Epidermal melanocyte (primary cell): Measurements from ENCODE around the gene CDH5.
A peak's percentile ranks its signal among the peaks of the same experiment; 100 is the strongest.

Experiments used
- DNase-seq: peaks from one replicate; pipeline ENCODE4 v3.0.0; 2011; ENCODE audit warnings: low spot score; ENCODE audit not compliant: insufficient read length

The CDH5 gene

DNA sequence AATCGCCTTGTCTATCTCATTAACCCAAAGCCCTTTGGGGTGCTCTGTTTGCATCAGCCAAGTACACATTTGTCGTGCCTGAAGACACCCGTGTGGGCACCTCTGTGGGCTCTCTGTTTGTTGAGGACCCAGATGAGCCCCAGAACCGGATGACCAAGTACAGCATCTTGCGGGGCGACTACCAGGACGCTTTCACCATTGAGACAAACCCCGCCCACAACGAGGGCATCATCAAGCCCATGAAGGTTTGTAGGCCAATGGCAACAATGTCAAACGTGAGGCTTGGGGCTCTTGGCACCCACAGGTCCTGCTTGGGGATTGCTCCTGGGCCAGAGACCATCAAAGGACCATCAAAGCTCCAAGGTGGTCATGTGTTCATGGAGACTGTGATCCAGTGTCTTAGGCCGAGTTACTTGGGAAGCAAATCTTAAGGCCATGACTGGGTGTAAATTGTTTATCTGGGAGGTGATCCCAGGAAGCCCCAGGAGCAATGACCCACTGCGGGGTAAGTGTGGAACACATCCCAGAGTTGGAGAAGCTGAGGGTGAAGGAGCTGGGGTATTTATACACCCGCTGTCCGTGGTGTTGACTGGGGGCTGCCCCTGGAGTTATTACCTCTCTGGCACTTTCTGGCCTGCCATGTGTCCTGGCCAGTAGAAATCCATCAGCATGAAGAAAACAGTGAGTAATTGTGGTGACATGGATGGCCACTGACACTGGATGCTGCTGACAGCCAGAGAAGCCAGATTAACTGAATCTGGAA, 24.0 kb downstream of the CDH5 start:
- DNase-seq, result no peak

DNA sequence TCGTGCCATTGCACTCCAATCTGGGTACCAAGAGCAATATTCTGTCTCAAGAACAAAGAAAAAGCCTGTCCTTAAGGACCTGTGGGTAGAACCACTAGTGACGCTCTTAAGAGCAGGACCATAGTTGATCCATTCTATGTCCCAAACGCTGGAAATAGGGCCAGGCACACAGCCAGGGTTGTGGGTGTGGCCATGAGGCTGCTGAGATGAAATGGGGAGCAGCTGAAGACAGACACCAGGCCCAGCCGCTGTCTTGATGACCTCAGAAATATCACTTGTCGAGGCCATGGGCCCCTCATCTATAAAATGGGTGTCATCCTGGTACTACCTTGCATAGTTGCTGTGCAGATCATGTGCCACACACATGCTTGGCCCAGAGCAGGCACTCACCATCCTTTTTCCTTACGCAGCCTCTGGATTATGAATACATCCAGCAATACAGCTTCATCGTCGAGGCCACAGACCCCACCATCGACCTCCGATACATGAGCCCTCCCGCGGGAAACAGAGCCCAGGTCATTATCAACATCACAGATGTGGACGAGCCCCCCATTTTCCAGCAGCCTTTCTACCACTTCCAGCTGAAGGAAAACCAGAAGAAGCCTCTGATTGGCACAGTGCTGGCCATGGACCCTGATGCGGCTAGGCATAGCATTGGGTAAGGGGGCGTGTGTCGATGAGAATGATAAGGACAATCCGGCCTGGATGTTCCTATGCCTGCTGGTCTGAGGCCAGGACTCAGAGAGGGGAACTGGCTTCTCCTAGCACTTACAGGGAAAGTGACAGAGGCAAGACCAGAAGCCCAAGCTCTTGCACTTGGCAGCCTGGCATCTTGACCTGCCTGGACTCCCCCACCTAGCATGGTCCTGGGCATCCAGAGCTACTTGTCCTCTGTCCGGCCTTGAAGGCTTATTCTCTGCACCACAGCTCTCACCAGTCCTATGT, 25.5 kb downstream of the CDH5 start:
- DNase-seq, result no peak

DNA sequence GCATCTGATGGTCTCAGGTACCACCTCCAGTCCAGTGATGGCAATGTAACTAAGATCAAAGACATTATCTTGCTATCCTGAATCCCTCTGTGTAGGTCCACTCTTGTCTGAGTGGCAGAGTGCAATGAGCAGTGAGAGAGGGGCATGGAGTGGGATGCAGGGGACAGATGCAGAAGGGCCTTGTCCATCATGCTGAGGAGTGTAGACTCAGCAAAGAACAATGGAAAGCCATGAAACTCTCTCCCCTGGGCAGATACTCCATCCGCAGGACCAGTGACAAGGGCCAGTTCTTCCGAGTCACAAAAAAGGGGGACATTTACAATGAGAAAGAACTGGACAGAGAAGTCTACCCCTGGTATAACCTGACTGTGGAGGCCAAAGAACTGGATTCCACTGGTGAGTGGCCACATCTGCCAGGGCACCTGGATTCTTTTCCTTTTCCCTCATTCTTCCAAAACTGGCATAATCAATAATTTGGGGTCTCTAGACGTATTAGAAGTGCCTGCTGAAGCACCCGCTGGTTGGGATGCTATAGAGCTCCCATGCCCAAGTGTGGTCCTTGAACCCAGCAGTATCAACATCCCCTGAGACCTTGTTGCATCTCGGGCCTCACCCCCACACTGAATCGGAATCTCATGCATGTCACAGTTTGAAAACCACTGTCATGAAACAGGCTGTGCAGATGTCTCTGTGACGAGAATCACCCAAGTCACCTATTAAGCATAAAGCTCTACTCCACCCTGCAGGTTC, 29.5 kb downstream of the CDH5 start:
- DNase-seq, result no peak

DNA sequence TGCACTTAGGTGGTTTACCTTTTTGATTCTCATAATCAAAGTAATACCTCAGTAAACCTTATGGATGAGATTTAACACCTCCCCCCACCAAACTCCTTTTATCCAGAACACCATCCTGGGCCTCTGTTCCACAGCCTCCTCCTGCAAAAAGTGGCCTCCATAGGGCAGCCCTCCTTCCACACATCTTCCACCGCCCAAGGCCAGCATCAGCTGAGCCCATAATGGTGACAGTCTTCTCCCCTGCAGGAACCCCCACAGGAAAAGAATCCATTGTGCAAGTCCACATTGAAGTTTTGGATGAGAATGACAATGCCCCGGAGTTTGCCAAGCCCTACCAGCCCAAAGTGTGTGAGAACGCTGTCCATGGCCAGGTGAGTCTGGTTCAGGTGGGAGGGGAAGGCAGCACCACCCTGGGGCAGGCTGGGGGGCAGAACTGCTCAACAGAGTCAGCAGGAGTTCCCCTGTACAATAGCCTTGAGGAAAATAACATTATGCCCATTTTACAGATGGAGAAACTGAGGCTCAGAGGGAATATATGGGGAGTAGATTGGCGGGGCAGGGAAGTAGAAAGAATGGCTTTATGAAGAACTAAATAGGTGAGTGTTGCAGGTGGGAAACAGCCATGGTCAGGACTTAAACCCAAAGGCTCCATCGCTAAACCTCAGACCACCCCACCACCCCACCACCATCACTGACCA, 31.4 kb downstream of the CDH5 start:
- no peak for DNase-seq

DNA sequence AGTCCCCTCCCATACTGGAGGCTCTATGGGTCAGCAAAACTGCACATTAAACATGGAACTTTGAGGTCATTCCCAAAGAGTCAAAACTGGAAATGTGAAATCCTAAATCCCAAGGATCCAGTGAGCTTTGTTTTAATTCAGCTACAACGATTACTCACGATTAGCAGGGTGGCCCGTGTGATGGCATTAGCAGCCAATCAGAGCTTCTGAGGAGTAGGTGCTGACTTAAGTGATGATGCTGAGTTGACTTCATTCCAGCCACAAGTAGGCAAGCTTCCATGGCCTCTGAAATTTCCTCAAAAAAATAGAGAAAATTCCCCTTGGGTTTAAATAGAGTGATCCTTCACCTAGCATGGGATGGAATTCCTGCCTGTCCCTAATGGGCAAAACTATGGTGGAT, 32.5 kb downstream of the CDH5 start:
- no peak for DNase-seq

DNA sequence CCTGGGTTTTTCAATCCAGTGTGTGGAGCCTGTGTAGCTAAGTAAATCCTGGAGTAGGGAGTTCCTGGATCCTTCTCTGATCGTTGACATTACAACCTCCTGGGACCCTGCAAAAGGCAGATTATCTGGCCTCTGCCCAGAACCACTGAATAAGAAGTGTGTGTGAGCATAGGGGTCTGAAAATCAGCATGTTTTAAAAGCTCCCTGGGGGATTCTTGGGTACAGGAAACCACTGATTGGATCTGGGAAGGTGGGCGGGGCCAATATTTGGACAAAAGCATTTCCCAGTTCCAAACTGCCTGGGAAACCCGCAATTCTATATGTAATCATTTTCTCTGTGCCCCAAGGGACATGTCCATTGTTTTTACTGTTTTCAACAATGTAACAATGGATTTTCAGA, 33.4 kb downstream of the CDH5 start:
- peak; percentile 51 for DNase-seq

DNA sequence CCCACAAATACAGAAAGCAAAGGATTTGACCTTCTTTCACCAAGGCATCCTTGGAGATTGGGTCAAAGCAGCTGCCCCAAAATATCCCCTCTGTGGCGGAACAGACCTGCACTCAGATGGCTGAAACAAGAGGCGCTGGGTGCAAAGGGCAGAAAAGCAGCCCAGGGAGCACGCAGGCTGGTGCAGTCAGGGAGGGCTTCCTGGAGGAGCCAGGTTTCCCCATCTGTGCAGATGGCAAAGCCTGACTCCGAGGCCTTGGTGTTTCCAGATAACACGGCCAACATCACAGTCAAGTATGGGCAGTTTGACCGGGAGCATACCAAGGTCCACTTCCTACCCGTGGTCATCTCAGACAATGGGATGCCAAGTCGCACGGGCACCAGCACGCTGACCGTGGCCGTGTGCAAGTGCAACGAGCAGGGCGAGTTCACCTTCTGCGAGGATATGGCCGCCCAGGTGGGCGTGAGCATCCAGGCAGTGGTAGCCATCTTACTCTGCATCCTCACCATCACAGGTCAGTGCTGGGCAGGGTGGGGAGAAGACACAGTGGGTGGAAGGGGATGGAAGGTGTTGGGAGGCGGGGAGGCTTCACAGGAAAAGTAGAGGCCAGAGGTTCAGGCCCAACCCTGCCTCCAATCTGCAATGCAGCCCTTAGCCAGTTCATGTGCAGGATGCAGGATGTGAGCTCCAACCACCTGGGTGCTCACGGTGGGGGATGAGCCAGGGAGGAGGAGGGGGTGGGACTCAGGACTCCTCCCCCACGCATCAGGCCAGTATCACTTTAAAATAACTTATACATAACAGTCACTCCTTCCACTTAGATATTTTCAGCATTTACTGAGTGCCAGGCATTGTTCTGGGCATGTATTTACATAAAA, 34.3 kb downstream of the CDH5 start:
- DNase-seq, result no peak

DNA sequence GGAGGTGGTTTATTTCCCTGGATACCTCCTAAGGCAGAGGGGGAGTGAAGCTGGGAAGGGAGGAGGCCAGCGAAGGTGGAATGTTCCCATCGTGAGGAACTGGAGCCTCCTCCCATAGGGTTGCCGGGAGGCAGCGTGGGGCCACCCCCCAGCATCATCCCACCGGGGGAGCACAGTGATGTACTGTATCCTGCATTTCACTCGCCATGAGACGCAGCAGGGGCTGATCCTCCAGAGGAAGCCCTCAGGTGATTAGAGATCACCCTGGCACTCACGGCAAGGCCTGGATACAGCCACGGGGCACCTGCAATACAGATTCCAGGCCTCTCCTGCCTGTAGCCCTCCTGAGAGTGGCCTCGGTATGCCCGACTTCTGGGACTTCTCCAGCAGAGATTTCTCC, 35.1 kb downstream of the CDH5 start:
- no peak for DNase-seq

DNA sequence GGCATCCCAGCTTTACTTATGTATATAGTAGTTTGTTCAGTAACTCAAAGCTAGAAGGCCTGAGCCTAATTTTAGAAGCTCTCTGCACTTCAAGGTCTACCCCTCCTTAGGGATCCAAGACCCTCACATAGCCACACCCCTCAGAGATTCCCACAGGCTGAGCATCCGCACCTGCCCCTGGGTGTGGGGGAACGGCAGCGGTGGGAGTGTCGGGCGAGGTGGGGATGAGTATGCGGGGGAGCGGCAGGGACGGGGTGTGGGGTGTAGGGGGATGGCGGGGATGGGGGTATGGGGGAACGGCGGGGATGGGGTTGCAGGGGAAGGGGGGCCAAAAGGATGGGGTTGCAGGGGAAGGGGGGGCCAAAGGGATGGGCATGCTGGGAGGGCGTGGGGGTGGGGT, 35.7 kb downstream of the CDH5 start:
- no peak for DNase-seq

DNA sequence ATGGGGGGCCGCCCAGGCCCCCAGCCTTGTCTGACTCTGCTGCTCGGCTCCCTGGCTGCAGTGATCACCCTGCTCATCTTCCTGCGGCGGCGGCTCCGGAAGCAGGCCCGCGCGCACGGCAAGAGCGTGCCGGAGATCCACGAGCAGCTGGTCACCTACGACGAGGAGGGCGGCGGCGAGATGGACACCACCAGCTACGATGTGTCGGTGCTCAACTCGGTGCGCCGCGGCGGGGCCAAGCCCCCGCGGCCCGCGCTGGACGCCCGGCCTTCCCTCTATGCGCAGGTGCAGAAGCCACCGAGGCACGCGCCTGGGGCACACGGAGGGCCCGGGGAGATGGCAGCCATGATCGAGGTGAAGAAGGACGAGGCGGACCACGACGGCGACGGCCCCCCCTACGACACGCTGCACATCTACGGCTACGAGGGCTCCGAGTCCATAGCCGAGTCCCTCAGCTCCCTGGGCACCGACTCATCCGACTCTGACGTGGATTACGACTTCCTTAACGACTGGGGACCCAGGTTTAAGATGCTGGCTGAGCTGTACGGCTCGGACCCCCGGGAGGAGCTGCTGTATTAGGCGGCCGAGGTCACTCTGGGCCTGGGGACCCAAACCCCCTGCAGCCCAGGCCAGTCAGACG, 36.2 kb downstream of the CDH5 start:
- DNase-seq, result no peak

DNA sequence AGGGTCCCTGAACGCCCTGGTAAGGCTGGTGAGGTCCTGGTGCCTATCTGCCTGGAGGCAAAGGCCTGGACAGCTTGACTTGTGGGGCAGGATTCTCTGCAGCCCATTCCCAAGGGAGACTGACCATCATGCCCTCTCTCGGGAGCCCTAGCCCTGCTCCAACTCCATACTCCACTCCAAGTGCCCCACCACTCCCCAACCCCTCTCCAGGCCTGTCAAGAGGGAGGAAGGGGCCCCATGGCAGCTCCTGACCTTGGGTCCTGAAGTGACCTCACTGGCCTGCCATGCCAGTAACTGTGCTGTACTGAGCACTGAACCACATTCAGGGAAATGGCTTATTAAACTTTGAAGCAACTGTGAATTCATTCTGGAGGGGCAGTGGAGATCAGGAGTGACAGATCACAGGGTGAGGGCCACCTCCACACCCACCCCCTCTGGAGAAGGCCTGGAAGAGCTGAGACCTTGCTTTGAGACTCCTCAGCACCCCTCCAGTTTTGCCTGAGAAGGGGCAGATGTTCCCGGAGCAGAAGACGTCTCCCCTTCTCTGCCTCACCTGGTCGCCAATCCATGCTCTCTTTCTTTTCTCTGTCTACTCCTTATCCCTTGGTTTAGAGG, 37.1 kb downstream of the CDH5 start:
- DNase-seq, result no peak

DNA sequence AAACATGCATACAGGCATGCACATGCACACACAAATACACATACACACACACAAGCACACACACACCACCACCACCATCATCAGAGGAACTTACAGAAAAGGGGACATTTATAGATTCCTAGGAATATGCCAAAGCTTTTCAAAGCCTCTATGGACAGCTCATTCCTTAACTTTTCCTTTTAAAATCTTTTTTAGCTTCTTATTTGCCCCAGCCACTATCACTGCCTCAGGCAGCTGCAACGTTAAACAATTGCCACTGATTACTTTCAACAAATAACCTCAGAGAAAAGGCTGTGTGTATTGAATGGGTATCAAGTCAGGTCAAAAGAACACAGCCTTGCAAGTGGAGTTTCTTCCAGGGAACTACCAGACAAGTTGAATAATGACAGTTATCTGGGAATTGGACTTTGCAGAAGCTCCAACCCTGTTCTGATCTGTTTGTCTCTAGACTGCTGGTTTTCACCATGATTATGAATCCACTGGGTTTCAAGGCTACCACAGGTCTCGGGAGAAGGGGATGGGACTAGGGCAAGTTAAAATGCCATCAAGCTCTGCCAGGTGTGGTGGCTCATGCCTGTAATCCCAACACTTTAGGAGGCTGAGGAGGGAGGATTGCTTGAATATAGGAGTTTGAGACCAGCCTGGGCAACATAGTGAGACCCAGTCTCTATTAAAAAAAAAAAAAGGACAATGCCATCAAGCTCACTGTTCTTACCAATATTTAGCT, 38.7 kb downstream of the CDH5 start:
- no peak for DNase-seq

DNA sequence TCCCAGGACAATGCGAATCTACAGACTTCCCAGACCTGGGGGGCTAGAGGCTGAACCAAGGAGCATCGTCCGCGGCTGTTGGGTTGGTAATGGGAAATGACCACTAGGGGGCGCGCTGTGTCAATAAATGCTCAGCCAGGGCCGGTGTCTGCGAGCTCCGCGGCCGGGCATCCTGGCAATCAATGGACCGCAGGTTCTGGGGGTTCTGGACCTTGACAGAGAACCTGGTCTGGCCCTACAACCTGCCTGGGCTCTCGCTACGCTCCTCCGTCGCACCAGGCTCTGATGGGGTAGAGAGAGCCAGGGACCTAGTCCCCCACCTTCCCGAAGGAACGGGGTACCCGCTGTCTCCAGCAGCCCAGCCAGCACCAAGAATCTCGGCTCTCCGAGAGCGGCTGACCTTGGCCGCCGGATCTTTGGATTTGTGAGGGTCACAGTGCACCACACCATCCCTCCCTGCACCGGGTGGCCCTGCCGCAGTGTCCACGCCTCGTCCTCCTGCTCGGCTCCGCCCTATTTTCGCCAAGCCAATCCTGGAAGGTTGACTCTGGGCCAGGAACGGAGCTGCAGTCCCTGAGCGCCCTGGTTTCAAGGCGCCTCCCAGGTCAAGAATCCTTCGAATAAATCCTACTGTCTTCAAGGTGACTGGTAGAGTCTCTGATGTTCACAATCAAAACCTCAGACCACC, 40.2 kb downstream of the CDH5 start:
- peak; percentile 96 for DNase-seq

DNA sequence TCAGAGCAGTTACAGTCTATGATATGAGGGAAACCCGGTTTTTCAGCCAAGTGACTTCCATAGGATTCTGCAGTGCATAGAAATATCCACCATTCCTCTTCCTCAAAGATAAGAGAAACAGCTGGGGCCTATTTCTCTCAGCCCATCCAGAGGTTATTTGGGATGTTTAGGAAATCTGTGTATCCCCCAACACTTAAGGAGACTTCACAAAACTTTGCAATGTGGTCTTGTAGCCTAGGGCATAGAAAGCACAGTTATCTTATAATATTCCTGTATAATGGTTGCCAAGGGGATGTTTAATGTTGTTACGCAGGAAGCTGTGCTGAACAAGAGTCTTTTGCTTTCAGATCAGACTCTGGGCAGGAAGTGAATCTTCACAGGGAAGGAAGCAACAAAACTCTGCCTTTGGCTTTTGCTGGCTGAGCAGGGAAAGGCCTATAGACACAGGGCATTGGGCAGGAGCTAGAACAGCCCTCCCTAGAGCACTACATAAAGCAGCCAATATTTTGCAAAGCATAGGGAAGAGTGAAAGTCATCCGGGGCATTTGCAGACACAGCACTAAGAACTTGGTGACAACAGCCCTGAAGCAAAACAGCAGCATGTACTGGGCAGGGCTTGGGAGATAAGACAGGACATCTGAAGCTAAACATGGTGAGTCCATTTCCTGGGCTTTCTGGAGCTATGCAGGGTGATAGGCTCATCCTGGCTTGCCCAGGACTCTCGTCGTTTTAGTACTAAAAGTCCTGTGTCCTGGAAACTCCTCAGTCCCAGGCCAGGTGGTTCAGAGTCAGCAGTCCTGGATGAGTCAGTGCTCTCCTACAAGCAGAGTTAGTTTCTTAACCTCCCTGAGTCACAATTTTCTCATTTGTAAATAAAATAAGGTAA, 41.9 kb downstream of the CDH5 start:
- DNase-seq, result peak; percentile 62

DNA sequence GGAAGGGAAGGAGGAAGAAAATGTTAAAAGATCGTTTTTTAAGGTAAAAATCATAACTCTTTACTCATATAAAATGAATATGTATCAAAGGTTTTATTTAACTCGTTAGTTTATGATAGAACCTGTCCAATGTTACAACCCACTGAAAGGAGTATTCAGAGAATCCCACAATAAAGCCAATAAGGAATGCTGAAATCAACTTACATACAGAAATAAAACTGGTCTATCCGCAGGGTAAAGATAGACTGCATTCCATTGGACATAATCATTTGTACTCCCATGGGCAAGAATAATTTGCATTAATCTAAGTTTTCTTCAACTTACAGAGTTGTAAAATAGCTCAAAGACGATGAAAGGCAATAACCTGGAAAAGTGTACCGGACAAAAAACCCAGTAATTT, 42.7 kb downstream of the CDH5 start:
- DNase-seq, result no peak

DNA sequence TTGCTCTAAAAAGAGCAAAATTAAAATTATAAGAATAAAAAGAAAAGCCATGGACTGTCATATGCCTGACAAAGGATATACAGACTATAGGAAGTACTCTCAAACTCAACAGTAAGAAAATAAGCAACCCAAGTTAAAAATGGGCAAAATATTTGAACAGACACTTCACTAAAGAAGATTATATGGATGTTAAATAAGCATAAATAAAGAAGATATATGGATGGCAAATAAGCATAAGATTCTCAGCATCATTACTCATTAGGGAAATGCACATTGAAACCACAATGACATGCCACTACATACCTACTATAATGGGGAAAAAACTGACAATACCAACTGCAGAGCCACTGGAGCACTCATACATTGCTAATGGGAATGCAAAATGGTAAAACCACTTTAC, 45.7 kb downstream of the CDH5 start:
- DNase-seq, result no peak

DNA sequence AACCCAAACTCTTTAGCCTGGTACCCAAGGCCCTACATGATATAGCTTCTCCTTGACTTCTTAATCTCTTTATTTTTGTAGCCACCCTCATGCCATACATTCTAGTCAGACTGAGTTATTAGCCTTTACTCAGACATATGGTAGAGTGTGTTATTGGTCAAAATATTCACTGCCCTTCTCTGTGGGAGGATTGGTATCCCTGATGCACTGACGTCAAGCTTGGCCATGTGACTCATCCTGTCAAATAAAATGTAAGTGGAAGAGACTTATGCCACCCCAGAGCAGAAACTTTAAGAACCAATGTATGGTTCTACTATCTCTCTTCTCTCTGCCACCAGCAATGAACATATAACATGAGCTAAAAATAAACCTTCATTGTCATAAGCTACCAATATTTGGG, 48.4 kb downstream of the CDH5 start:
- DNase-seq, result no peak
